Cardiac septum (tissue), 1 donor: ENCODE data around the gene GAA. TPM values are rescaled to one million over a fixed set of nuclear protein-coding genes. Genes with fewer than 3 reads are reported as not detected.
A peak's percentile ranks its signal among the peaks of the same experiment; 100 is the strongest.
"Not testable (repeated sequence)": the region's sequence is repeated elsewhere in the genome, so short reads cannot be mapped to it uniquely, and the experiment has no call there.

Source experiments
- DNase-seq: peaks from one replicate; pipeline ENCODE4 v3.0.0-alpha.2; 2020; ENCODE audit warnings: low spot score
- intact Hi-C: fragments of 100-400 bp; cut with DNase I; formaldehyde crosslinking; loops from one replicate; pipeline ENCODE4 v1.14.0; 2022
- total RNA-seq: library from RNA; stranded (reverse); fragmentation: NEBNext Ultra II Directional; extraction: Animal tissue kit (Norgen Biotek cat#: 25700); gene quantifications from one replicate; pipeline ENCODE4 v1.2.1, GENCODE V29; 2021
- donor health status: DM: no; HTN: no; CAD: no.

GAA gene
- total RNA-seq, 1 donor from 2014 or later, result 47.0 TPM

DNA sequence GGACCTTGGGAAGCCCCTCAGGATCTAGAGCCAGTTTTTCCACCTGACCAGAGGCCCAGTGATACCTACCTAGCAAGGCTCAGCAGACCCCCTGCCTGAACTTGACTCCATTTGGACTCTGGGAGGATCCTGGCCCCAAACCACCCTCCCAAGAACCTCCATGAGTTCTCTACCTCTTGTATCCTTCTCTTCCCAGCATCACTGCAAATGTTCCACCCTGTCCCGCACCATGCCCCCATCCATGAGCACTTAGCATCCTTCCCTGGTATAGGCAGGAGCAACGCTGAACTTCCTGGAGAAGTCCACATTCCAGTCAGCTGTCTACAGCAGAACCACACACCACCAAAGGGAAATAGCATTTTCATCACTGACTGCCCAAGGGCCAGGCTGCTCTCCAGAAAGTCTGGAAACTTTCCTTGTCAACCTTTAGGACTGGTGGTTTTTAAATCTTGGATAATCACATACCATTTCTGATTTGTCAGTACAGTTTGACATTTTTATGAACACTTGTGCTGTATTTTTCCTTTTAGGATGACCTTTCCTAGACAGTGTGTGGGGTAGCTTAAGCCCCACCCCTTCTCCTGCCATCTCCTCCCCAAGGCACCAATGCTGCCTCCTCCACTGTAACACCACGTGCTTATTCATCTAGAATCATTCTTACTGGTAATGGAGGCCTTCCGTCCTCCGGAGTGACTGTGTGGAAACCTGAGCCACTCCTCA is 31.7 kb downstream of the GAA start:
- intact Hi-C loops, result no loop called here
- DNase-seq, result no peak

DNA sequence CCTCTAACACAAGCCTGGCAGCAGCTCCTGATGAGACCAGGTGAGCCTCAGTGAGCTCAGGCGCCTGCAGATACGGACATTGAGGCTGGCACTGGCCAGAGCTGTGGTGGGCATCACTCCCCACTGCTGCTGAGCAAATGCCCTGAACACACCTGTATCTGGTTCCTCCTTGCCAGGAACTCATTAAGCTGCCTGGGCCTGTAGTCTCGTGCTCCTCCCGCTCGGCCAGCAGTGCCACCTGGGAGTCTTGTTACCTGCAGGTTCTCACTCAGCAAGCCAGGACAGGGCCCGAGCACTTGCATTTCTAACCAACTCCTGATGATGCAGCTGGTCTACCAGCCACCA is 32.2 kb downstream of the GAA start:
- DNase-seq, result no peak
- intact Hi-C loops, result no loop called here

DNA sequence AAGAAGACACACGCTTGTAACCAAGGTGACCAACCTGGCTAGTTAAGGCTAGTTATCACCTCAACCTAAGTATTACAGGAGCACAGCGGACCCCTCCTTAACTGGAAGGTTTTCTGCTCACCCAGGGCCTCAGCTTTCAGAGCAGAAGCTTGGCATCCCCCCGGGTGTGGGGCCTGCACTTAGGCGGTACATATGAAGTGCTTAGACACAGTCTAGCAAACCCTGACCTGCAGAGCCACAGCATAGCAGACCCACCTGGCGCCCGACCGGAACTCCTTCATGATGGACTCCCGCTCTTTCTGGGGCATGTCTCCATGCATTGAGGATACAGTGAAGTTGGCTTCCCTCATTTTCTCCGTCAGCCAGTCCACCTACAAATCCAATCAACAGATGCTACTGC is 35.8 kb downstream of the GAA start:
- intact Hi-C loops, result no loop called here

DNA sequence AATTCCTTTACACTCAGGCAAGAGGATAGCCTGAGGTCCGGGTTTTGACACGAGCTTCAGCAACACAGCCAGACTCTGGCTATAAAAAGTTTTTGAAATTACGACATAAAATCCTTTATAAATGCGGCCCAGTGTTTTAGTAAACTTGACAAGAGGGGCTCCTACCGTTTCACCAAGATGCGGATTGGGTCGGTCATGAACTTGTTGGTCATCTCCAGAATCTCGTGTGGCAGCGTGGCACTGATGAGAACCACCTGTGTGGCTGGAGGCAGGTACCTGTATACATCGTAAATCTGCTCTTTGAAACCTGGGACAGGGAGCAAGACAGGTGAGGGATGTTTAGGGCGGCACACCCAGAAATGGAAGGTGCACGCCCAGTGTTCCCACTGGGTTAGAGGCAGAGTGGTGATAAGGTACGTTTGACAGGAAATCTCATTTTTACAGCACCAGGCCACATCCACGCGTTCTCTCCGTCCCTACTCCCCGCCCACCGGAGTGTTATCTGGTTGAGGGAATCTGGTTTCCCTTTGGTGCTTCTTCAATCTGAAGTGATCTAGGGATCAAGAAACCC is 37.6 kb downstream of the GAA start:
- intact Hi-C loops, result no loop called here

More for the DNA sequence above, 35.8 kb downstream of the GAA start:
- no peak for DNase-seq

DNA sequence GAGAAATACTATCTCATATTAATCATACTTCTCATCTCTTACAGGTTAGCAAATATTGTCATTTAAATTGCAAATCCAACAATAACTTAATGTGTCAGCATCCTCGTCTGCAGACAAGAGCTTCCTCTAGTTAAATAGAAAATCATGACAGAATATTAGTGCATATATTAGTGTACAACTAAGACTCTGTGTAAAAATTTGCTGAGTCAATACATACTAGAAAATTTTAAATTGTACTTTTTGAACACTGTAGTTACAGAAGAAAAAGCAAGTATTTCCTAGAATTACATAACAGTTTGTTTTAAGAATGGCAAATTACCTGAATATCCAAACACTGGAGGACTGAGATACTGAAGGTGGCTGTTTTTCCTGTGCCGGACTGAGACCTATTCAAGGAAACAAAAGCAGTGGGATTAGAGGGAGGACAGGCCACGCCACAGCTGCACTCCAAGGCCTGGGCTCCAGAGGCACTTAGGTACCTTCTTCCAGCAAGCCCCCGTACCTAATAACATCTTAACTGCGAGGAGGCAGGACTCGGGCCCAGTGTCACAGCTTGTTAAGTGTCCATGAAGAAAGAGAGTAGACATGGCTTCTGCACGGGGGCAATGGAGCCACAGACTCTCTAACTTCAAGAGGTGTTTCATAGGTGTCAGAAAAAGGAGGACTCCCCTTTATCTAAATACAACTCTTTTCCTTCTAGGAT is 40.2 kb downstream of the GAA start:
- intact Hi-C loops, result no loop called here
- DNase-seq, result no peak

More for the DNA sequence above, 37.6 kb downstream of the GAA start:
- DNase-seq, result no peak

DNA sequence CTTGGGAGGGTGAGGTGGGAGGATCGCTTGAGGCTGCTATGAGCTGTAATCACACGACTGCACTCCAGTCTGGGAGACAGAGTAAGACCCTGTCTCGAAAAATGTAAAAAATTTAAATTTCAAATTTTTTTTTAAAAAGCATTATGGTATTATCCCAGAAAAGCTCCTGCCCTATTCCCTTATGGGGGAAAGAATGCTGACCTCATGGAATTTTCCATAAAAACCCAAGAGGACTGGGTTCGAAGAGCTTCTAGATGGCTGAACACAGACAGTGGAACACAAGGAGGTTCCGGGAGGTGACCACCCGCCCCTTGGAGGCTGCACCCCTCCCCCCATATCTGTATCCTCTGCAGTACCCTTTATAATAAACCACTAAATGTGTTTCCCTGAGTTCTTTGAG is 41.5 kb downstream of the GAA start:
- intact Hi-C loops, result no loop called here

DNA sequence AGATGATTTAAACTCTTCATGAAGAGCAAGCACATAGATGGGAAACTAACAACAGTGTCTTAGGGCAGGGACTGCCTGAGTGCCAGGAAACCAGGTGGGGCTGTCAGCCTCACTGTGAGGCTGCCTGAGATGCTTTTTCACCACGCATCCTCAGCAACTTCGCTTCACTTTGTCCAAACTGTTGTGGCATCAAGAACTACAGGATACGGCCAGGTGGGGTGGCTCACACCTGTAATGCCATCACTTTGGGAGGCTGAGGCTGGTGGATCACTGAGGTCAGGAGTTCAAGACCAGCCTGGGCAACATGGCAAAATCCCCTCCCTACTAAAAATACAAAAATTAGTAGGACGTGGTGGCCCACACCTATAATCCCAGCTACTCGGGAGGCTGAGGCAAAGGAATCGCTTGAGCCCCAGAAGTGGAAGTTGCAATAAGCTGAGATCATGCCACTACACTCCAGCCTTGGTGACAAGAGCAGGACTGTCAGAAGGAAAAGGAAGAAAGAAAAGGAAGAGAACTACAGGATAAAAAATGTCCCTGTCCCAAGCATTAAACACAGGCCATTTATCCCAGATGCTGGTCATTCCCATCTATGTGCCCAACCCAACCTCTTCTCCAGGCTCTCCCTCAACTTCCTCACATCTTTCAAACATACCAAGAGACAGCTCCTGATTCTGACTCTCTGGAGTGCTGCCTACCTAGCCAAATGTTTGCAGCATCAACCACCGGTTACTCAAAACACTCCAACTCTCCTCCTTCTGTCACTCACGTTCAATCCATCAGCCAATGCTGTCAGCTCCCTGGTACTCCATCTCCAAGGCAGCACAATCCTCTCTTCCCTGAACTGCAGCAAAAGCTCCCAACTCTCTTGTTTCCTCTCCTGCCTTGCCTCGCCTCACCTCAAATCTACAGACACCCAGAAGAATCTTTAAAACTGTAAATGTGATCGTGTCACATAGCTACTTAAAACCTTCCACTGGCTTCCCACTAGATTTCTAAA is 44.0 kb downstream of the GAA start:
- DNase-seq, result no peak
- intact Hi-C loops, result loop anchor here (2.0 to 5.0 kb wide), 3 partner anchors 45 to 348 kb away; partner anchors contain the start of genes CBX8 and GAA

More for the DNA sequence above, 41.5 kb downstream of the GAA start:
- no peak for DNase-seq

DNA sequence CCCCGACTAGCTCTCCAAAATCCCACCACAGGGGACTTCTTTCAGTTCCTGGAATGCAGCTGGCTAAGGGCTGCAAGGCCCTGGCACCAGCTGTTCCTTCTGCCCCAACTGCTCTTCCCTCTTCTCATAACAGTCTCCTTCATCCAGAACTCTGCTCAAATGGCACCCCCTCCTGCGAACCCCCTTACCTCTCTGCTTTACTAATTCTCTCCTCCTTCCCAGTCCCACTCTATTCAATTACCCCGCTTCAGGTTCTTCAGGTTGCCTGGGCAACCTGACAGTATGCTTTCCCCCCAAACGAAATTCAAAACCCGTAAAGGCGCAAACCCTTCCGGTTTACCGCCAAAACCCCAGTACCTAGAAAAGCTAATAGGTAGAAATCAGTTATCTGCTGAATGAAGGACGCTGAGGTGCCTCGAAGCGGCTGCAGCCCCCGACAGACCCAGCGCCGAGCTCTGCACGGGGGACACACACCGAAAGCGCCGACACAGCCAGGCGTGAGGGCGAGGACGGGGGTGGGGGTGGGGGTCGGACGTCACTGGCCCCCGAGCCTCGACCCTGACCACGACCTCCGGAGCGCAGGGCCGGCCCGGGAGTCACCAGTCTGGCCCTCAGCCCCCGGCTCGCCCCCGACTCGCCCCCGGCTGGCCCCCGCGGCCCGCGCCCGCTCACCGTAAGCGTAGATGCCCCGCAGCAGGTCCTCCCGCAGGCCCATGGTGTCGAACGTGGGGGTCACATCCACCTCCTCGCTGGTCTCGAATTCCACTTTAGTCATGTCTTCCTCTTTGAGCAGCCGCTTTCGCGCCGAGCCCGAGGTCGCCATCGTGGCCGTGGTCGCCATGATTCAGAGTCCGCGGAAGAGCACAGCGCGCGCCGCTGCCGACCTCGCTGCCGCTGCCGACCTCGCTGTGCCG is 45.0 kb downstream of the GAA start:
- no peak for DNase-seq
- intact Hi-C loops, result loop anchor here (2.0 to 5.0 kb wide), 3 partner anchors 46 to 349 kb away; partner anchors contain the start of genes CBX8 and GAA

DNA sequence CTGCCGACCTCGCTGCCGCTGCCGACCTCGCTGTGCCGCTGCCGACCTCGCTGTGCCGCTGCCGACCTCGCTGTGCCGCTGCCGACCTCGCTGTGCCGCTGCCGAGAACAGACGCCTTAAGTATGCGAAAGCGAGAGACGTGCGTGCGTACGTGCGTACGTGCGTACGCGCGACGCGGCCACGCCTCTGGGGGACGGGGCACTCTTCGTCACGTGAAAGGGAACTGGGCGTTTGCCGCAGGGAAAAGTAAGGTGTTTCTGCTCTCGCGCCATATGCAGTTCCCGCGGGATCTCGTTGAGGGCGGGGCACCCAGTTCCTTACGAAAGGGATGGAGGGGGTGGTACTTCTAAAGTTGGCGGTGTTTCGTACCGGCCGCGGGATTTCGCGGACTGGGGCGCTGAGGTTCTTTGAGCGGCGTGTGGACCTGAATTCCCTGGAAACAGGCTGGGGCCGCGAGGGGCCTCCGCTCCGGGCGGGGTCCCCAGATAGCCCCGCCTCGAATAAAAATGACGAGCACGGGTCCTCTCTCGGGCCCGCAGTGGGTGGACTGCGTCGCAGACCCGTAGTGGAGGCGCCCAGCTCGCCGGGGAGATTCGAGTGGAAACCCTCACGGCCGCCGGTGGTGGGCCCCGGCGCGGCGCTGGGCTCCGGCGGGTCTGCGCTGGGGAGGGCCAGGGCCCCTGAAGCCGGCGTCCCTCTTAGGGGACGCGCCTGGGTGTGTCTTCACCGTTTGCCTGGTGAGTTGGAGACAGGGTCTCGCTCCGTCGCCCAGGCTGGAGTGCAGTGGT is 45.8 kb downstream of the GAA start, which contains the start of gene EIF4A3:
EIF4A3 (minus strand) TSS at position 94 of the 788 bp plus-strand sequence. CDS start 167 bp downstream, outside the sequence.
- peak; percentile 100 for DNase-seq
- intact Hi-C loops, result loop anchor here (2.0 to 5.0 kb wide), 3 partner anchors 46 to 350 kb away; partner anchors contain the start of genes CBX8 and GAA

DNA sequence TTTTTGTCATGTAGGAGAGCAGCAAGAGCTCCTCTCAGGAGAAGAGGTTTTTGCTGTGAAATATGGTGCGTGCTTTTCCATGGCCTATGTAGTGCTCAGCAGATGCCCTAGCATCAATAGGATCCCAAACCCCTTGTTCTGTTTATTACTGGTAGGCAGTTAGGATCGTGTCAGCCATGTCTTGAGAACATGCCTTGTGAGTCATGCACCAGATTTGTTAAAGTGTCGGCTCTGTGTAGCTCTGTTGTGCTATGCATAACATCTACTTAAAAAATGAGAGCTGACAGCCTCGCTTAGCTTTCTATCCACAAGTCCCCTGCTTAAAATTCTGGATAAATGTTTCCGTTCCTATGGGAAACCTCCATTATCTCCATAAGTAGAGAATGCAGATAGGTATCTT is 50.0 kb downstream of the GAA start:
- intact Hi-C loops, result no loop called here
- no peak for DNase-seq

DNA sequence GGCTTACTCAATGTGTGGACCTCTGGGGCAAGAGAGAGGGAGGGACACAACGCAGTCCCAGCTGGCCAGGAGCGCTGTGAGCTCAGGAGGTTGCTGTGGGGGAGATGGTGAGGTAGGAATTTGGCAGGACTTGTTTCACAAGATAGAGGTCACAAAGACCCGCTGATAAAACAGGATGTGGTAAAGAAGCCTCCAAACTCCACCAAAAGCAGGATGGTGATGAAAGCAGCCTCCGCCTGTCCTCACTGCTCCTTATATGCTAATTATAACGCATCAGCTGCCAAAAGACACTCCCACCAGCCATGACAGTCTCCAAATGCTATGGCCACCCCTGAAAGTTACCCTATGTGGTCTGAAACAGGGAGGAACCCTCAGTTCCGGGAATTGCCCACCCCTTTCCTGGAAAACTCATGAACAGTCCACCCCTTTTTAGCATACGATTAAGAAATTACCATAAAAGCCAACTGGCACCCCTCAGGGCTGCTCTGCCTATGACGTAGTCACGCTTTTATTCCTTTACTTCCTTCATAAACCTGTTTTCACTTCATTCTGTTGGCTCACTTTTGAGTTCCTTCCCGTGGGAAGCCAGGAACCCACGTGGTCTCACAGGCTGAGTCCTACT is 50.8 kb downstream of the GAA start:
- intact Hi-C loops, result no loop called here
- no peak for DNase-seq

DNA sequence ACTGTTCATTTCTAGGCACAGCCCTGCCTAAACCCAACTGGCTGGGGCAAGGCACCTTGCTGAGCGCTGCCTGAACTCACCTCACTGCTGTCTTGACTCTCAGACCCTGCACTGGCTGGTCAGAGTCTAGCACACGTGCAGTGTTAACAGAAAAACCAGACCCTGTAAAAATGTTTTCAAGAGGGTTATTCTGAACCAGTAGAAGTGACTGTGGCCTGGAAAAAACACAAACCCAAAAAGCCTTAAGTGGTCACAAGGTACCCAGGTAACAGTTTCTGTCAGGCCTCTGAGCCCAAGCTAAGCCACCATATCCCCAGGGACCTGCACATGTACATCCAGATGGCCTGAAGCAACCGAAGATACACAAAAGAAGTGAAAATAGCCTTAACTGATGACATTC is 51.6 kb downstream of the GAA start:
- intact Hi-C loops, result no loop called here
- DNase-seq, result no peak

DNA sequence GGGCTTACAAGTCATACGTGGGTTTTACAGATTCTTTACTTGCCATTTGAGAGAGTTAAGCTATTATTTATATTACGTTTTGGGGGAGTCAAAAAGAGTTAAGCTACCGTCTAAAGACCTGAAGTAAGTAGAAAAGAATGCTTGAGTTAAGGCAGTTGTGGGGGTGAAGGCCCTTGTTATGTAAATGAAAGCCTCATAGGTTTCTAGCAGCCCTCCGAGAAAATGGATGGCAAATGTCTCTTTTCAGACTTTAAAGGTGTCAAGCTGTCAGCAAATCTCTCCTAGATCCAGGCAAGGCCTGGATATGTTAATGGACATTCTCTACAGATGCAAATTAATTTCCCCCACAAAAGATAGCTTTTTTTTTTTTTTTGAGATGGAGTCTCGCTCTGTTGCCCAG is 52.8 kb downstream of the GAA start:
- DNase-seq, result no peak
- intact Hi-C loops, result no loop called here

DNA sequence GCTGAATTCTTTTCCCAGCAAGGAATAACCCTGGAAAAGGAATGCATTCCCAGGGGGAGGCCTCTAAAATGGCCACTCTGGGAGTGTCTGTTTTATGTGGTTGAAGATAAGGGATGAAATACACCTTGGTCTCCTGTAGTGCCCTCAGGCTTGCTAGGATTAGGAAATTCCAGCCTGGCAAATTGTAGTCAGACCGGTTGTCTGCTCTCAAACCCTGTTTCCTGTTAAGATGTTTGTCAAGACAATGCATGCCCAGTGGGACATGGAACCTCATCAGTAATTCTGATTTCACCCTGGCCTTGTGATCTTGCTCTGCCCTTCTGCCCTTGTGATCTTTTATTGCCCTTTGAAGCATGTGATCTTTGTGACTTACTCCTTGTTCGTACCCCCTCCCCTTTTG is 54.2 kb downstream of the GAA start:
- intact Hi-C loops, DNase-seq: not testable (repeated sequence)

DNA sequence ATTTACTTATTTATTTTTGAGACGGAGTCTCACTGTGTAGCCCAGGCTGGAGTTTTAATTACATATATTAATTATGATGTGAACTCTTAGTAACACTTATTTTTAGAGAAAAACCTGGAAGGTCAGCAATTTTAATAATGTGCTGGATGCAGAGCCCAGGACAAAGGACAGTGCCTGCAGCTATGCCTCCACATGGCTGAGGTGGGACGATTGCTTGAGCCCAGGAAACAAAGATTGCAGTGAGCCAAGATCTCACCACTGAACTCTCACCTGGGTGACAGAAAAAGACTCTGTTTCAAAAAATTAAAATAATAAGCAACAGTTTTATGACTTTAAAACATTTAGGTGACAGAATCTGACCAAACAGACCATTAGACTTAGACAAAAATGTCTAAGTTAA is 57.5 kb downstream of the GAA start:
- intact Hi-C loops, result no loop called here
- DNase-seq, result no peak

DNA sequence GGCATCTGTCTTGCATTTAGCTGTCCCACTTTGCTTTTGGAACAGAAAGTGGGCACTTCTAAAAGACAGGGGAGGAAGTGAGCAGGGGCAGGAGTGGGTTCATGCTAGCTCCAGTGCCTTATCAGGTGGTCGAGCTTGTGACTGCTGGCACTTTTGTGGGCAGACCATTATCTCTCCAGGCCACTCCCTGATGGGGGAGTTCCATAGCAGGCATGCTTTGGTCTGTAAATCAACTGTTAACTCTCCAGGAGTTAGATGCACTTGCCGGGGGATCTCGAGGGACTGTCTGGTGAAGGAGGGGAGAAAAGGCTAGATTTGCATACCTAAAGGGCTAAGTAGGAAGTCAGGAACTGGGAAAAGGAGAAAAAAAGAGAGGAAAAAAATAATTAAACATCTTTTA is 59.2 kb downstream of the GAA start:
- intact Hi-C loops, result no loop called here

DNA sequence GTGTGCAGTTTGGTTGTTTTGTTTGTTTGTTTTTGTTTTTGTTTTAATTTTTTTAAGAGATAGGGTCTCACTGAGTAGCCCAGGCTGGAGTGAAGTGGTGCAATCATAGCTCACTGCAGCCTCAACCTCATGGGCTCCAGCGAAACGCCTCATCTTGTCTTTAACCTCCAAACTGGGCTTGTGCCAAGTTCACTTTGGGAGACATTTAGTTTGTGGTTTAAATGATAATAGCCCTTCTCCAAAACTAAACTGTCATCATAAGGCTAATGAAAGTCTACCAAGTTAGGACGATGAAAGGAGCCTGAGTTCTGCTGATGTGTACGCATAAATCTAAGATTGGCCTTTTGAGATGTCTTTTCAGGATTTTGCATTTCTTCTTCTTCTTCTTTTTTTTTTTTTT is 62.0 kb downstream of the GAA start:
- intact Hi-C loops, result no loop called here
- no peak for DNase-seq

More for the DNA sequence above, 59.2 kb downstream of the GAA start:
- no peak for DNase-seq
